Duodenal mucosa (tissue), 2 donors: ENCODE measurements around the gene LRG1.
"Not testable (repeated sequence)": the region's sequence is repeated elsewhere in the genome, so short reads cannot be mapped to it uniquely, and the experiment has no call there.

ENCODE experiments used
- H3K27ac ChIP-seq: one replicate; pipeline ENCODE4 v1.7.0; 2013; ENCODE audit warnings: low read depth, low read length
- H3K27me3 ChIP-seq, 2 donors: one replicate each; pipeline ENCODE4 v1.7.0; 2013; ENCODE audit warnings: low read length in 2 of 2, control low read depth in 1 of 2; ENCODE audit not compliant: insufficient read depth in 2 of 2, control insufficient read depth in 1 of 2
- H3K36me3 ChIP-seq, 2 donors: one replicate each; pipeline ENCODE4 v1.7.0; 2013; ENCODE audit warnings: low read length in 2 of 2, control low read depth in 1 of 2; ENCODE audit not compliant: insufficient read depth in 2 of 2, control insufficient read depth in 1 of 2
- H3K4me1 ChIP-seq, 2 donors: one replicate each; pipeline ENCODE4 v1.7.0; 2013; ENCODE audit warnings: low read length in 2 of 2, control low read depth in 1 of 2; ENCODE audit not compliant: insufficient read depth in 2 of 2, control insufficient read depth in 1 of 2
- H3K4me3 ChIP-seq, 2 donors: one replicate each; pipeline ENCODE4 v1.7.0; 2013; ENCODE audit warnings: low read length in 2 of 2, low read depth in 1 of 2
- H3K9ac ChIP-seq, 2 donors: one replicate each; pipeline ENCODE4 v1.7.0; 2013; ENCODE audit warnings: low read length in 2 of 2, low read depth in 1 of 2
- H3K9me3 ChIP-seq, 2 donors: one replicate each; pipeline ENCODE4 v1.7.0; 2013; ENCODE audit warnings: low read length in 2 of 2, control low read depth in 1 of 2; ENCODE audit not compliant: control insufficient read depth in 1 of 2

The LRG1 gene

DNA sequence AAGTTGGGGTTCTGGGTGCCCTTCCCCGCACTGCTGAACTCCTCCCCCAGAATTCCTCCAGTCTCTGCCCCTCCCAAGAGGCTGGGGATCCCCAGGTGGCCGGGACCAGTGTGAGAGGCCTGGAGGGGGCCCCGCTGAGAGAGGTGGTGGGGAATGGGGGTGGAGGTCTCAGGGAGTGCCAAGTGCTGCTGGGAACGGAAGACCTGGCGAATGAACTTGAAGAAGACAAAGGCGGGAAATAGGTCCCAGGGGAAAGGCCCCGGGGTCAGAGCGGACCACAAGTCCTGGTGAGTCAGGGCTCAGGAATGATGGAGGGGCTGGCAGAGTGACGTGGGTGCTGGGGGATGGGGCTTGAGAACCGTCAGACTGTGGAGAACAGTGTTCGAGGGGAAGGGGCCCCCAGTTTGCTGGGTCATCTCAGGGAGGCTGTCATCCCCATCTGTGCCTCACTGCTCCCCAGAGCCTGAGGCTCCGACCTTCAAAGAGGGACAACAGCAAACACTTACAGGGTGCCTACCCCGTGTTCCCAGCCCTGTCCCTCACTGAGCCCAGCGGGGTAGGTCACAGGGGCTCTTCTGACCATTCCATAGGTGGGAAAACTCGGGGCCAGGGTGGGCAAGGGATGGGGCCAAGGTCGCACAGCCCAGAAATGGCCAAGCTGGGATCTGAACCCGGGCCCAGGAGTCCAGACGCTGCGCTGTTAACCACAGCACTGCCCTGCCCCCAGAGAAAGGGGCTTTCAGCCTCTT lies 35.6 kb upstream of the LRG1 start:
- Histone ChIP-seq H3K9ac (no peak overlapping the region), H3K27ac (peak overlapping the region; percentile 25), H3K4me3 (no peak overlapping the region), H3K36me3 (no peaks in the 10 kb centered on the region), H3K27me3 (peaks cover 26 to 37% of the 10 kb centered on the region in 2 donors), H3K4me1 (no peaks in the 10 kb centered on the region), H3K9me3 (no peaks in the 10 kb centered on the region)

GRCh38 chr19:4573682-4574081 lies 33.8 kb upstream of the LRG1 start:
- no peaks in the 10 kb centered on the region for H3K36me3 ChIP-seq
- H3K9ac ChIP-seq: no peak overlapping the region
- H3K4me1 ChIP-seq: no peaks in the 10 kb centered on the region
- H3K9me3 ChIP-seq: no peaks in the 10 kb centered on the region
- H3K27me3 ChIP-seq: peaks cover 9 to 21% of the 10 kb centered on the region in 2 donors
- H3K4me3 ChIP-seq: no peak overlapping the region
- H3K27ac ChIP-seq: no peak overlapping the region

- no peak overlapping the region for H3K27ac ChIP-seq
- no peaks in the 10 kb centered on the region for H3K9me3 ChIP-seq
- H3K27me3 ChIP-seq: peaks cover 3 to 12% of the 10 kb centered on the region in 2 donors
- H3K9ac ChIP-seq: no peak overlapping the region
- no peaks in the 10 kb centered on the region for H3K4me1 ChIP-seq
- no peak overlapping the region for H3K4me3 ChIP-seq
- no peaks in the 10 kb centered on the region for H3K36me3 ChIP-seq
Observed at GRCh38 chr19:4571305-4571917, 31.6 kb upstream of the LRG1 start.

- Histone ChIP-seq H3K4me3 (no peak overlapping the region), H3K9ac (no peak overlapping the region), H3K4me1 (no peaks in the 10 kb centered on the region), H3K36me3 (no peaks in the 10 kb centered on the region), H3K9me3 (no peaks in the 10 kb centered on the region), H3K27me3 (peaks cover 3 to 12% of the 10 kb centered on the region in 2 donors), H3K27ac (no peak overlapping the region)
Observed at GRCh38 chr19:4570916-4571304, 31.1 kb upstream of the LRG1 start.

DNA sequence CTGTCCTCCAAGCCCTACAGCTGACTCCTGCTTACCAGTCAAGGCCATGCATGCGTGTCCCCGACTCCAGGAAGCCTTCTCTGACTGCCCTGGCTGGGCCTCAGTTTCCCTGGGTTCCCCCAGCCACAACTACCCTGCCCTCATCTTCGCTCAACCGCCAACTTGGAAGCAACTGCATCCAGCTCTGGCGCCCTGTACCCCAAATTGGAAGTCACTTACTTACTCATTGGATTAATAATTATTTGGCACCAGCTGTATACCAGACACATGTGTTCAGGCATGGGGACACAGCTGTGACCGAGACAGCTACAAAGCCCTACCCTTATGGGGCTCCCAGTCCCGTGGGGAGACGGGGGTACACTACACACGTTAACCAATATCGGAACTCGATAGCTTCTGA lies 30.6 kb upstream of the LRG1 start:
- H3K27ac ChIP-seq: no peak overlapping the region
- H3K36me3 ChIP-seq: no peaks in the 10 kb centered on the region
- no peak overlapping the region for H3K4me3 ChIP-seq
- peaks cover under 1 to 7% of the 10 kb centered on the region in 2 donors for H3K27me3 ChIP-seq
- H3K9ac ChIP-seq: no peak overlapping the region
- no peaks in the 10 kb centered on the region for H3K9me3 ChIP-seq
- no peaks in the 10 kb centered on the region for H3K4me1 ChIP-seq

GRCh38 chr19:4568886-4569285 lies 29.1 kb upstream of the LRG1 start:
- Histone ChIP-seq H3K27ac (no peak overlapping the region), H3K36me3 (no peaks in the 10 kb centered on the region), H3K27me3 (no peaks in the 10 kb centered on the region), H3K4me1 (no peaks in the 10 kb centered on the region), H3K4me3 (no peak overlapping the region), H3K9ac (no peak overlapping the region), H3K9me3 (no peaks in the 10 kb centered on the region)

DNA sequence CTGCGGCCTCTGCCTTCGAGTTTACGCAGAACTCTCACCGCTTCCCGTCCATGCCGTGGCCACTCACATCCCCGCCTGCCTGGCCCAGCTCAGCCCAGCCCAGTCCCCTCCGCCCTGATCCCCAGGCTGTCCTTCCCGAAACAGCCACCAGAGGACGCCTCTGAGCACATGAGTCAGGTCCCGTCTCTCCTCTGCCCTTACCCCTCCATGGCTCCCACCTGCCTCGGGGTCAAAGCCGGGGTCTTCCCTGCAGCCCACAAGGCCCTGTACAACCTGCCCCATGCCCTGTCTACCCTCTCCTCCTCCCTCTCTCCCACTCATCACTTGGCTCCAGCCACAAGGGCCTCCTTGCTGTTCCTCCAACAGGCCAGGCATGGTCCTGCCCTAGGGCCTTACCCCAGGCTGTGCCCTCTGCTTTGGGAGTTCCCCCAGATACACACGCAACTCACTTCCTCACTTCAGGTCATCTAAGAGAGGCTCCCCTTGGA lies 27.8 kb upstream of the LRG1 start:
- no peak overlapping the region for H3K27ac ChIP-seq

DNA sequence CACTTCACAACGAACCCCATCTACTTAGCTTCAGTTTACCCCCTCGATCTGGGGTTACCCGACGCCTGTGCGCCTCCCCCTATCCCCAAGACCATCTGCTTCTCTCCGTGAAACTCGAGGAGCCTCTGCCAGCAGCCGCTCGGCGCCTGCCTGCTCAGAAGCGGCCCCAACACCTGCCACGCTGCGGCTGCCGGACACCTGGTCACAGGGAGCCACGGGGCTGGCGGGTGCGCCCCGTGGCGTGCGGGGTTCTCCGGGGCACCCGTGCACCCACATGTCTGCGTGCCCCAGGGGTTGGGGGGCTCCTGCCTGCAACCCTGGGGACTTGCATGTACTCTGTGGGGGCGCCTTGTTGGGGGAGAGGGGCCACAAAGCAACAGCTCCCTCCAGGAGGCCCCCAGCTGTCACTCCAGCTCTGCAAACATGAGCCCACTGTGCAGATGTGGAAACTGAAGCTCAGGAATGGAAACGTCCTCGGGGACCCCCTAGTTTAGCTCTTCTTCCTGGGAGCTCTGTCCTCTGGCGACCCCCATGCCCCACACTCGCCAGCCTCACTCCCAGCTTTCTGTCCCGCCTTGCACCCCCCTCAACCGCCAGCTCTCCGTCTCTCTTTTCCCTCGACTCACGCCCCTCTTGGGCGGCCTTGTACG lies 26.7 kb upstream of the LRG1 start:
- Histone ChIP-seq H3K9me3 (no peaks in the 10 kb centered on the region), H3K27ac (peak overlapping the region; percentile 20), H3K4me3 (no peak overlapping the region), H3K36me3 (no peaks in the 10 kb centered on the region), H3K9ac (no peak overlapping the region), H3K4me1 (no peaks in the 10 kb centered on the region), H3K27me3 (no peaks in the 10 kb centered on the region)

More for the DNA sequence above, 27.8 kb upstream of the LRG1 start:
- Histone ChIP-seq H3K36me3 (no peaks in the 10 kb centered on the region), H3K4me1 (no peaks in the 10 kb centered on the region), H3K9ac (no peak overlapping the region), H3K9me3 (no peaks in the 10 kb centered on the region), H3K27me3 (no peaks in the 10 kb centered on the region), H3K4me3 (no peak overlapping the region)

- not testable (repeated sequence) for H3K9ac ChIP-seq, H3K27ac ChIP-seq, H3K36me3 ChIP-seq, H3K4me3 ChIP-seq, H3K27me3 ChIP-seq, H3K9me3 ChIP-seq, H3K4me1 ChIP-seq
Observed at GRCh38 chr19:4563562-4563961, 23.7 kb upstream of the LRG1 start.

DNA sequence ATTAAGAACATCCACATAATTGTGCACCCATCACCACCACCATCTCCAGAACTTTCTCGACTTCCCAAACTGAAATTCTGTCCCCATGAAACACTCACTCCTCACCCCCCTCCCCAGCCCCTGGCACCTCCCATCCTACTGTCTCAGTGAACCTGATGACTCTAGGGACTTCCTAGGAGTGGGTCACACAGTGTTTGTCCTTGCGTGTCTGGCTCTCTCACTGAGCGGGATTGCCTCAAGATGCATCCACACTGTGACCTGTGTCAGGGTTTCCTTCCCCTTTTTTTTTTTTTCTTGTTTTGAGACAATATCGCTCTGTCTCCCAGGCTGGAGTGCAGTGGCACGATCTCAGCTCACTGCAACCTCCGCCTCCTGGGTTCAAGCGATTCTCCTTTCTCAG lies 22.2 kb upstream of the LRG1 start:
- not testable (repeated sequence) for H3K27ac ChIP-seq, H3K9me3 ChIP-seq, H3K9ac ChIP-seq, H3K4me3 ChIP-seq, H3K27me3 ChIP-seq, H3K4me1 ChIP-seq, H3K36me3 ChIP-seq
